ENCODE data around the gene GAS1.

Gene GAS1

DNA sequence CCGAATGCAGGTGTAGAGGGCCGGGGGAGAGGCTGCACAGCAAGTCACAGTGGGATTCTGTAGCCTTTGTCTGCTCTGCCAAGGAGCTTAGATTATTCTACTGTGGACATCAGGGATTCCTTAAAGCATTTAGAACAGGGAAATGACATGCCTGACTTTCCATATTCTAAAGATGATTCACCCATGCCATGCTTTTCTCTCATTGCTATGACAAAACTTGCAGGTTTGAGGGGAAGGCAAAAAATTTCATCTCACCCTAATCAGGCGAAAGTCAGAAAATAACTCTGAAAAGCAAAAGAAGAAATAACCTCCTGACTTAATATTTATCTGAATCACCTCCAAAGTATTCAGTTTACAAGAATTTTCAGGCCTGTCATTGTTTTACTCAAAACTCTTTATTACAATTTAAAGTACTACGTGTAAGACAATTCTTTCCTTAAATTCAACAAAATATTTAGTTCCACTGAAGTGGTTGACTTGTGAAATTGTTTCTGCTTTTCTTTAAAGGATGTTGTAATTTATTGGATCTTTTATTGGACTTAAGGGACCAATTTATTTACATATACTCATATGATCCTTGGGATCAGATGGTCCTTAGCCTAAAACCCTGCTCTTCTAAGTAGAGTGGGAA, 30.0 kb upstream of the GAS1 start:
- H3K36me3 Mint-ChIP-seq (ENCODE audit: insufficient read depth): no peaks in the 10 kb centered on the region
- ATAC-seq (replicated peaks): no peak
- no peak overlapping the region for H3K4me3 Mint-ChIP-seq
- H3K4me1 Mint-ChIP-seq (ENCODE audit: low read depth in 2 of 2): no peaks in the 10 kb centered on the region
- no peak overlapping the region for H3K27ac Mint-ChIP-seq
- no peak for DNase-seq
- peaks cover 54 to 89% of the 10 kb centered on the region in 2 donors for H3K27me3 Mint-ChIP-seq
- no peaks in the 10 kb centered on the region for H3K9me3 Mint-ChIP-seq

DNA sequence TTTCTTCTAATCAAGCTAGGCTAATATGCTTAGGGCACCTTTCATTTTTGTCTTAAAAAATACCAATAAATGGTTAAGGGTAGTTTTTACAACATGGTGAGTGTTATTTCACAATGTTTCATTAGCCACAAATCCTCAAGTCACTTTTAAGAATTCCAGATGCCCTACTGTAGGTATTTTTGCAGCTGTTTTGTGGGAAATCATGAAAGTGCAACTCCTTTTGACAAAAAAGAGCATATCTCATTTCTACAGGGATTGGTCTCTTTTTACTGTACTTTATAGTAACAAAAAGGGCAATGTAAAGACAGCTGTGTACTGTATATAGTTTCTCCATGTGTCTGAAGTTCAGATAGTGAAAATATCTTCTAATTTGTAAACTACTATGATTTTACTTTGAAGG, 28.3 kb upstream of the GAS1 start:
- Mint-ChIP-seq H3K4me3 (no peak overlapping the region), H3K27ac (no peak overlapping the region), H3K27me3 (peaks cover 56 to 89% of the 10 kb centered on the region in 2 donors), H3K4me1 (ENCODE audit: low read depth in 2 of 2) (no peaks in the 10 kb centered on the region), H3K9me3 (no peaks in the 10 kb centered on the region), H3K36me3 (ENCODE audit: insufficient read depth) (no peaks in the 10 kb centered on the region)
- DNase-seq (no peak), ATAC-seq (replicated peaks) (no peak)

GRCh38 chr9:86975036-86975435, 27.7 kb upstream of the GAS1 start:
- Mint-ChIP-seq H3K27me3 (peaks cover 58 to 88% of the 10 kb centered on the region in 2 donors), H3K9me3 (no peaks in the 10 kb centered on the region), H3K27ac (no peak overlapping the region), H3K4me1 (ENCODE audit: low read depth in 2 of 2) (no peaks in the 10 kb centered on the region), H3K4me3 (no peak overlapping the region), H3K36me3 (ENCODE audit: insufficient read depth) (no peaks in the 10 kb centered on the region)
- DNase-seq: no peak
- no peak for ATAC-seq (replicated peaks)

GRCh38 chr9:86974421-86974820, 27.1 kb upstream of the GAS1 start:
- H3K4me3 Mint-ChIP-seq: no peak overlapping the region
- peaks cover 60 to 87% of the 10 kb centered on the region in 2 donors for H3K27me3 Mint-ChIP-seq
- H3K9me3 Mint-ChIP-seq: no peaks in the 10 kb centered on the region
- H3K27ac Mint-ChIP-seq: no peak overlapping the region
- no peaks in the 10 kb centered on the region for H3K4me1 Mint-ChIP-seq (ENCODE audit: low read depth in 2 of 2)
- no peak for ATAC-seq (replicated peaks)
- H3K36me3 Mint-ChIP-seq (ENCODE audit: insufficient read depth): no peaks in the 10 kb centered on the region
- DNase-seq: no peak

DNA sequence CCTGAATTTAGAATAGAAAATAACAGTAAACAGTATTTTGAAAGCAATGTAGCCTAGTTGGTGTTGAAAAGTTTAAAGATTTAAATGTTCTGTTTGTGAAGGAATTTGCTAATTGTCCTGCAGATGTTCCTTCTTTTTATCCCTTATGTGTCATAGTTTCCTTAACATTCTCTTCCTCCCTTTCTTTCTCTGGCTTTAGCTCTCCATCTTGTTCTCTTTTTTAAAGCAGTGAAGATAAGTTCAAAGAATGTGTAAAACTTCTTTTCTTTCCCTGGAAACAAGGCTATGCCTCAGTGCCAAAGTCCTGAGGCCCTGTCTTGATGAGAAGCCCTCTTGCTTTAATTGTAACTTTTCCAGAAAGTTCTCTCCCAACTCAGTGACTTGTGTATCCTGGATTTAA, 24.4 kb upstream of the GAS1 start:
- H3K27me3 Mint-ChIP-seq: peaks cover 56 to 81% of the 10 kb centered on the region in 2 donors
- no peaks in the 10 kb centered on the region for H3K36me3 Mint-ChIP-seq (ENCODE audit: insufficient read depth)
- H3K9me3 Mint-ChIP-seq: no peaks in the 10 kb centered on the region
- H3K4me1 Mint-ChIP-seq (ENCODE audit: low read depth in 2 of 2): peaks cover 0 to 2% of the 10 kb centered on the region in 2 donors
- no peak overlapping the region for H3K4me3 Mint-ChIP-seq
- no peak for DNase-seq
- H3K27ac Mint-ChIP-seq: no peak overlapping the region
- ATAC-seq (replicated peaks): no peak

GRCh38 chr9:86968258-86968920, 21.1 kb upstream of the GAS1 start:
- H3K36me3 Mint-ChIP-seq (ENCODE audit: insufficient read depth): no peaks in the 10 kb centered on the region

GRCh38 chr9:86966852-86967511, 19.7 kb upstream of the GAS1 start:
- no peak overlapping the region for H3K27ac Mint-ChIP-seq
- DNase-seq (no peak), ATAC-seq (replicated peaks) (no peak)
- H3K4me3 Mint-ChIP-seq: no peak overlapping the region
- no peaks in the 10 kb centered on the region for H3K36me3 Mint-ChIP-seq (ENCODE audit: insufficient read depth)
- H3K27me3 Mint-ChIP-seq: peaks cover 26 to 44% of the 10 kb centered on the region in 2 donors
- H3K4me1 Mint-ChIP-seq (ENCODE audit: low read depth in 2 of 2): peaks cover 0 to 2% of the 10 kb centered on the region in 2 donors
- no peaks in the 10 kb centered on the region for H3K9me3 Mint-ChIP-seq

More at GRCh38 chr9:86968258-86968920, 21.1 kb upstream of the GAS1 start:
- DNase-seq (no peak), ATAC-seq (replicated peaks) (no peak)
- peaks cover 0 to 2% of the 10 kb centered on the region in 2 donors for H3K4me1 Mint-ChIP-seq (ENCODE audit: low read depth in 2 of 2)
- no peak overlapping the region for H3K4me3 Mint-ChIP-seq
- no peaks in the 10 kb centered on the region for H3K9me3 Mint-ChIP-seq
- peaks cover 39 to 58% of the 10 kb centered on the region in 2 donors for H3K27me3 Mint-ChIP-seq
- H3K27ac Mint-ChIP-seq: no peak overlapping the region

DNA sequence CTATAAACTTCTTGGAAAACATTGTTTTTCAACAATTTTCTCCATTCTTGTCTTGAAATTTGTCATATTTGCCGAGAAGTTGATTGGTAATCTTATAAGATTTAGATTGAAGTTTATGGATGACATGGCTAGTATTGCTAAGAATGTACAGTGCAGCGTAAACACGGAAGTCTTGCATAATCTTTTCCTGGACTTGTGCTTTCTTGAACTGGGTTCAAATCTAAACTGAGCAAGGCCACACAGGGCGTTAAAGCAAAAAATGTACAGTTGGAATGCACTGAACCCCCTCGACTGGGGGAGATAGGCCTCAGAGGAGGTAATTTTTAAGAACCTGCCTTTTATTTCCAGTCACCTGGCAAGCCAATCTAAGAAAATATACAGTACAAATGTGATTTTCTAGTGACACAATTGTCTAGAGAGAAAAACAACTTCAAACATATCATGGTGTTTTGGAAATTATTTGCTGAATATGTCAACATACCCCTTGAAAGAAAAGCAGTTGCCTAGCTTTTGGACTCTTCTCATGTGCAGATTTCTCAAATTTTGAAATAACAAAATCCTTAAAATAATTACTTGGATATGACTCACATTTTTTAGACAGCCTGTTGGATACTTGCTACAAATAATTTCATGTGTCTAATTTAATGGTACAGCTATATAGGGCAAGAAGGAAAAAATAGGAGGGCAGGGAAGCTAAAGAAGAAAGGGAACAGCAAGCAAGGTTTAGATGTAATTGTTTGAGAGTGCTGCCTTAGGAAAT, 18.5 kb upstream of the GAS1 start:
- H3K27me3 Mint-ChIP-seq: peaks cover 25 to 33% of the 10 kb centered on the region in 2 donors
- peaks cover 0 to 2% of the 10 kb centered on the region in 2 donors for H3K4me1 Mint-ChIP-seq (ENCODE audit: low read depth in 2 of 2)
- no peaks in the 10 kb centered on the region for H3K9me3 Mint-ChIP-seq
- H3K36me3 Mint-ChIP-seq (ENCODE audit: insufficient read depth): no peaks in the 10 kb centered on the region
- DNase-seq (no peak), ATAC-seq (replicated peaks) (no peak)
- H3K27ac Mint-ChIP-seq: no peak overlapping the region
- no peak overlapping the region for H3K4me3 Mint-ChIP-seq

GRCh38 chr9:86962692-86963091, 15.4 kb upstream of the GAS1 start:
- H3K4me1 Mint-ChIP-seq (ENCODE audit: low read depth in 2 of 2): no peaks in the 10 kb centered on the region
- DNase-seq (no peak), ATAC-seq (replicated peaks) (no peak)
- no peak overlapping the region for H3K27ac Mint-ChIP-seq
- peaks cover 7 to 23% of the 10 kb centered on the region in 2 donors for H3K27me3 Mint-ChIP-seq
- H3K4me3 Mint-ChIP-seq: no peak overlapping the region
- H3K36me3 Mint-ChIP-seq (ENCODE audit: insufficient read depth): no peaks in the 10 kb centered on the region
- no peaks in the 10 kb centered on the region for H3K9me3 Mint-ChIP-seq

DNA sequence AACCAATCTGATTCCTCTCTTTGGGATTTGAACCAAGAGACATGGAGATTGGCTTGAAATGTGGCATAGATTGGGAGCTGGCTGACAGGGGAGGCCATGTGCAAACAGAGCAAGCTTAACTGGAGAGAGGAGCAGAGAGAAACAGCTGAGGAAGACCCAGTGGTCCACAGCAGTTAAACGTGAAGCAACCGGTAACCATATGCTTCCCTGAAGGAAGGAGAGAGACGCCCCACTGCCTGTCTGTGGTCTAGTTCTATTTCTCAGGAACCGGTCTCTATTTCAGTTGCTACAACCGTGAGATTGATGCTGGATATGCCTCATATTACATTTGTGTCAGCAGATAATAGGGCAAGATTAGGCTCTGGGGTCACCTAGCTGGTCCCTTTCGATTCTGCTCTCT, 13.6 kb upstream of the GAS1 start:
- DNase-seq: no peak
- peaks cover 0 to 32% of the 10 kb centered on the region in 2 donors for H3K27me3 Mint-ChIP-seq
- no peaks in the 10 kb centered on the region for H3K36me3 Mint-ChIP-seq (ENCODE audit: insufficient read depth)
- H3K4me3 Mint-ChIP-seq: no peak overlapping the region
- ATAC-seq (replicated peaks): no peak
- H3K27ac Mint-ChIP-seq: no peak overlapping the region
- H3K9me3 Mint-ChIP-seq: no peaks in the 10 kb centered on the region
- H3K4me1 Mint-ChIP-seq (ENCODE audit: low read depth in 2 of 2): no peaks in the 10 kb centered on the region

- Mint-ChIP-seq H3K4me1 (ENCODE audit: low read depth in 2 of 2) (no peaks in the 10 kb centered on the region), H3K27me3 (peaks cover 13 to 57% of the 10 kb centered on the region in 2 donors), H3K4me3 (no peak overlapping the region), H3K9me3 (no peaks in the 10 kb centered on the region), H3K27ac (no peak overlapping the region), H3K36me3 (ENCODE audit: insufficient read depth) (no peaks in the 10 kb centered on the region)
- ATAC-seq (replicated peaks): no peak
- DNase-seq: no peak
Observed at GRCh38 chr9:86958203-86958602, 10.9 kb upstream of the GAS1 start.

GRCh38 chr9:86955561-86955960, 8.3 kb upstream of the GAS1 start:
- Mint-ChIP-seq H3K9me3 (no peaks in the 10 kb centered on the region), H3K36me3 (ENCODE audit: insufficient read depth) (no peaks in the 10 kb centered on the region), H3K4me1 (ENCODE audit: low read depth in 2 of 2) (no peaks in the 10 kb centered on the region), H3K27me3 (peaks cover 24 to 53% of the 10 kb centered on the region in 2 donors), H3K4me3 (no peak overlapping the region), H3K27ac (no peak overlapping the region)
- ATAC-seq (replicated peaks) (no peak), DNase-seq (no peak)

GRCh38 chr9:86955042-86955441, 7.7 kb upstream of the GAS1 start:
- Mint-ChIP-seq H3K27me3 (peaks cover 24 to 49% of the 10 kb centered on the region in 2 donors), H3K4me1 (ENCODE audit: low read depth in 2 of 2) (no peaks in the 10 kb centered on the region), H3K27ac (no peak overlapping the region), H3K9me3 (no peaks in the 10 kb centered on the region), H3K36me3 (ENCODE audit: insufficient read depth) (no peaks in the 10 kb centered on the region), H3K4me3 (no peak overlapping the region)
- no peak for ATAC-seq (replicated peaks)
- DNase-seq: no peak
